H9 (cell line): ENCODE data around the gene COLEC12. TPM values are rescaled to one million over a fixed set of nuclear protein-coding genes. Genes with fewer than 3 reads are reported as not detected.

Source experiments
- DNase-seq: peaks from one replicate; pipeline ENCODE4 v3.0.0-alpha.2; 2017
- H2AFZ ChIP-seq: one replicate; pipeline ENCODE4 v1.6.1; 2013; ENCODE audit warnings: mild to moderate bottlenecking, low read length, control low read depth, moderate library complexity
- H2AK5ac ChIP-seq: 2 replicates; pipeline ENCODE4 v1.6.1; 2013; ENCODE audit warnings: low read length, control low read depth, mixed read lengths; ENCODE audit not compliant: insufficient read length
- H2BK120ac ChIP-seq: one replicate; pipeline ENCODE4 v1.6.1; 2013; ENCODE audit warnings: low read depth, mild to moderate bottlenecking, low read length, control low read depth, inconsistent platforms; ENCODE audit not compliant: poor library complexity, severe bottlenecking
- H2BK12ac ChIP-seq: 2 replicates; pipeline ENCODE4 v1.6.1; 2013; ENCODE audit warnings: low read length, control low read depth, mixed read lengths, low read depth; ENCODE audit not compliant: insufficient read length
- H2BK15ac ChIP-seq: 2 replicates; pipeline ENCODE4 v1.6.1; 2013; ENCODE audit warnings: low read depth, low read length, control low read depth
- H2BK20ac ChIP-seq: one replicate; pipeline ENCODE4 v1.6.1; 2013; ENCODE audit warnings: low read depth, mild to moderate bottlenecking, low read length, control low read depth, inconsistent platforms; ENCODE audit not compliant: poor library complexity, severe bottlenecking
- H2BK5ac ChIP-seq: 2 replicates; pipeline ENCODE4 v1.6.1; 2013; ENCODE audit warnings: low read length, control low read depth, mixed read lengths; ENCODE audit not compliant: insufficient read length
- H3K14ac ChIP-seq: 2 replicates; pipeline ENCODE4 v1.6.1; 2013; ENCODE audit warnings: low read length, control low read depth; ENCODE audit not compliant: insufficient read depth
- H3K18ac ChIP-seq: 2 replicates; pipeline ENCODE4 v1.6.1; 2013; ENCODE audit warnings: low read depth, mild to moderate bottlenecking, mixed read lengths, low read length, control low read depth; ENCODE audit not compliant: insufficient read length
- H3K23ac ChIP-seq: 2 replicates; pipeline ENCODE4 v1.6.1; 2013; ENCODE audit warnings: low read length, control low read depth, mixed read lengths, low read depth; ENCODE audit not compliant: insufficient read length
- H3K23me2 ChIP-seq: 2 replicates; pipeline ENCODE4 v1.6.1; 2013; ENCODE audit warnings: low read depth, mild to moderate bottlenecking, mixed read lengths, low read length, control low read depth; ENCODE audit not compliant: insufficient read length, poor library complexity, severe bottlenecking
- H3K27ac ChIP-seq: 2 replicates; pipeline ENCODE4 v1.5.1; 2013; ENCODE audit warnings: low read length, control low read depth, mixed read lengths, low read depth; ENCODE audit not compliant: insufficient read length
- H3K27me3 ChIP-seq: 2 replicates; pipeline ENCODE4 v1.6.1; 2013; ENCODE audit warnings: low read length, control low read depth, inconsistent platforms; ENCODE audit not compliant: insufficient read depth
- H3K4ac ChIP-seq: 2 replicates; pipeline ENCODE4 v1.6.1; 2013; ENCODE audit warnings: low read depth, mild to moderate bottlenecking, control low read depth, inconsistent platforms, low read length, moderate library complexity
- H3K4me1 ChIP-seq: 2 replicates; pipeline ENCODE4 v1.6.1; 2013; ENCODE audit warnings: low read length, control low read depth, inconsistent platforms; ENCODE audit not compliant: insufficient read depth
- H3K4me2 ChIP-seq: 2 replicates; pipeline ENCODE4 v1.6.1; 2013; ENCODE audit warnings: low read length, control low read depth, mixed read lengths; ENCODE audit not compliant: insufficient read length, insufficient read depth
- H3K56ac ChIP-seq: 2 replicates; pipeline ENCODE4 v1.6.1; 2013; ENCODE audit warnings: low read depth, mild to moderate bottlenecking, mixed read lengths, low read length, control low read depth; ENCODE audit not compliant: insufficient read length
- H3K79me1 ChIP-seq: 2 replicates; pipeline ENCODE4 v1.6.1; 2013; ENCODE audit warnings: low read depth, mild to moderate bottlenecking, moderate library complexity, low read length, control low read depth, inconsistent platforms; ENCODE audit not compliant: insufficient read depth, poor library complexity, severe bottlenecking
- H3K79me2 ChIP-seq: 2 replicates; pipeline ENCODE4 v1.6.1; 2013; ENCODE audit warnings: low read length, control low read depth, inconsistent platforms; ENCODE audit not compliant: insufficient read depth
- H3K9ac ChIP-seq: 2 replicates; pipeline ENCODE4 v1.6.1; 2013; ENCODE audit warnings: low read length, control low read depth, mixed read lengths; ENCODE audit not compliant: insufficient read length; ENCODE audit errors: extremely low read depth
- H3K9me3 ChIP-seq: one replicate; pipeline ENCODE4 v1.6.1; 2013; ENCODE audit warnings: low read depth, low read length, inconsistent platforms; ENCODE audit not compliant: control insufficient read depth
- H3T11ph ChIP-seq: one replicate; pipeline ENCODE4 v1.6.1; 2013; ENCODE audit warnings: mild to moderate bottlenecking, low read length, control low read depth, inconsistent platforms
- H4K20me1 ChIP-seq: one replicate; pipeline ENCODE4 v1.6.1; 2013; ENCODE audit not compliant: control insufficient read depth, insufficient read length, insufficient read depth
- H4K5ac ChIP-seq: 2 replicates; pipeline ENCODE4 v1.6.1; 2013; ENCODE audit warnings: low read depth, mild to moderate bottlenecking, mixed read lengths, low read length, control low read depth; ENCODE audit not compliant: insufficient read length
- H4K8ac ChIP-seq: replicated peaks from 2 replicates; pipeline ENCODE4 v1.6.1; 2013; ENCODE audit warnings: low read length, control low read depth, mixed read lengths, low read depth; ENCODE audit not compliant: insufficient read length
- H4K91ac ChIP-seq: 2 replicates; pipeline ENCODE4 v1.6.1; 2013; ENCODE audit warnings: low read depth, mild to moderate bottlenecking, moderate library complexity, mixed read lengths, low read length, control low read depth; ENCODE audit not compliant: insufficient read length
- H3K27ac Mint-ChIP-seq, 3 experiments: 2 replicates in 2 of 3; 3 replicates in 1 of 3; pipeline ENCODE4 v1.8.0; 2020 to 2021; ENCODE audit warnings: mixed read lengths in 3 of 3, mild to moderate bottlenecking in 1 of 3, moderate library complexity in 1 of 3
- H3K27me3 Mint-ChIP-seq: 2 replicates; pipeline ENCODE4 v1.8.0; 2021; ENCODE audit warnings: low read depth, mild to moderate bottlenecking, moderate library complexity, mixed read lengths
- H3K36me3 Mint-ChIP-seq, 3 experiments: 2 replicates in 2 of 3; 3 replicates in 1 of 3; pipeline ENCODE4 v1.8.0; 2020 to 2021; ENCODE audit warnings: low read depth in 3 of 3, mixed read lengths in 3 of 3; ENCODE audit not compliant: insufficient read depth in 1 of 3
- H3K4me1 Mint-ChIP-seq, 2 experiments: 2 replicates each; pipeline ENCODE4 v1.8.0; 2020; ENCODE audit warnings: mixed read lengths in 2 of 2
- H3K4me3 Mint-ChIP-seq, 2 experiments: 2 replicates in 1 of 2; 3 replicates in 1 of 2; pipeline ENCODE4 v1.8.0; 2020 to 2021; ENCODE audit warnings: mild to moderate bottlenecking in 2 of 2, mixed read lengths in 2 of 2, moderate library complexity in 1 of 2
- H3K9me3 Mint-ChIP-seq, 2 experiments: 2 replicates in 1 of 2; 3 replicates in 1 of 2; pipeline ENCODE4 v1.8.0; 2020; ENCODE audit warnings: mild to moderate bottlenecking in 2 of 2, mixed read lengths in 2 of 2, moderate library complexity in 1 of 2
- CTCF ChIP-seq: fragments of 200-600 bp; sonication (generic); conservative IDR thresholded peaks from 3 replicates; pipeline ENCODE4 v1.8.0; 2021; ENCODE audit warnings: antibody characterized with exemption, mild to moderate bottlenecking
- WGBS: extraction: QIAGEN DNeasy Blood & Tissue Kit; methylation state at CpG from one replicate; pipeline ENCODE4 v1.1.7; 2013; ENCODE audit warnings: missing lambda C conversion rate, low lambda C conversion rate, mixed read lengths; ENCODE audit not compliant: insufficient read length; ENCODE audit errors: extremely low coverage; 5-methylcytosine and 5-hydroxymethylcytosine counted together
- total RNA-seq: library from RNA; stranded (reverse); gene quantifications from 2 replicates; pipeline ENCODE4 v1.2.1, GENCODE V29; 2021

Gene COLEC12
- total RNA-seq, 1 experiment from 2014 or later = 0.70 TPM

- no peaks in the 10 kb centered on the region for H3K27me3 Mint-ChIP-seq
- peaks cover 4% of the 10 kb centered on the region for H3K4me1 ChIP-seq
- no peak overlapping the region for H3K4me3 Mint-ChIP-seq
- H4K8ac ChIP-seq = no peak overlapping the region
- H3K56ac ChIP-seq = no peak overlapping the region
- no peak for TF ChIP-seq CTCF
- H3K9me3 ChIP-seq = no peaks in the 10 kb centered on the region
- no peaks in the 10 kb centered on the region for H3K36me3 Mint-ChIP-seq
- no peak overlapping the region for H4K5ac ChIP-seq
- H4K20me1 ChIP-seq = no peaks in the 10 kb centered on the region
- no peak overlapping the region for H3T11ph ChIP-seq
- no peak overlapping the region for H4K91ac ChIP-seq
- no peak overlapping the region for H2AK5ac ChIP-seq
- no peak for DNase-seq
- H3K23me2 ChIP-seq = no peaks in the 10 kb centered on the region
- H3K23ac ChIP-seq = no peak overlapping the region
- H3K27ac Mint-ChIP-seq = no peak overlapping the region; a peak in 1 of 7 replicates
- H3K79me1 ChIP-seq = no peaks in the 10 kb centered on the region
- H2BK20ac ChIP-seq = no peak overlapping the region
- no peak overlapping the region for H3K14ac ChIP-seq
- H3K4me2 ChIP-seq = no peak overlapping the region
- WGBS = no CpG with 5 or more reads among the region's 11 CpGs
- no peak overlapping the region for H3K4ac ChIP-seq
- no peaks in the 10 kb centered on the region for H3K79me2 ChIP-seq
- no peak overlapping the region for H3K9ac ChIP-seq
- no peak overlapping the region for H3K27ac ChIP-seq
- H3K27me3 ChIP-seq = no peaks in the 10 kb centered on the region
- no peak overlapping the region for H2BK15ac ChIP-seq
- no peak overlapping the region for H3K18ac ChIP-seq
- no peak overlapping the region for H2AFZ ChIP-seq
- no peak overlapping the region for H2BK120ac ChIP-seq
- no peaks in the 10 kb centered on the region for H3K9me3 Mint-ChIP-seq
- peaks cover 14 to 16% of the 10 kb centered on the region in 2 experiments for H3K4me1 Mint-ChIP-seq
- no peak overlapping the region for H2BK5ac ChIP-seq
- H2BK12ac ChIP-seq = no peak overlapping the region
These were observed 131.1 kb downstream of the COLEC12 start for GRCh38 chr18:369224-370015.
